Fibroblast of lung (primary cell): Measurements from ENCODE around the gene PGAM5.

Experiments
- EZH2 ChIP-seq: IDR thresholded peaks from 2 replicates; pipeline ENCODE4 v1.5.1; 2012; ENCODE audit warnings: low read length, control low read depth, mild to moderate bottlenecking; ENCODE audit errors: missing control alignments
- TF ChIP-seq, protein P1 (sequence below), 2 donors: IDR thresholded peaks in 1 of 2; conservative IDR thresholded peaks in 1 of 2; 1 replicate in 1 of 2; 2 replicates in 1 of 2; pipeline ENCODE4 v1.5.1; 2011 to 2012; ENCODE audit warnings: low read length in 2 of 2, control low read depth in 1 of 2, inconsistent platforms in 1 of 2, low read depth in 1 of 2, mild to moderate bottlenecking in 1 of 2

GRCh38 chr12:132715874-132716273, 5.2 kb downstream of the PGAM5 start:
- TF ChIP-seq, protein P1, sequence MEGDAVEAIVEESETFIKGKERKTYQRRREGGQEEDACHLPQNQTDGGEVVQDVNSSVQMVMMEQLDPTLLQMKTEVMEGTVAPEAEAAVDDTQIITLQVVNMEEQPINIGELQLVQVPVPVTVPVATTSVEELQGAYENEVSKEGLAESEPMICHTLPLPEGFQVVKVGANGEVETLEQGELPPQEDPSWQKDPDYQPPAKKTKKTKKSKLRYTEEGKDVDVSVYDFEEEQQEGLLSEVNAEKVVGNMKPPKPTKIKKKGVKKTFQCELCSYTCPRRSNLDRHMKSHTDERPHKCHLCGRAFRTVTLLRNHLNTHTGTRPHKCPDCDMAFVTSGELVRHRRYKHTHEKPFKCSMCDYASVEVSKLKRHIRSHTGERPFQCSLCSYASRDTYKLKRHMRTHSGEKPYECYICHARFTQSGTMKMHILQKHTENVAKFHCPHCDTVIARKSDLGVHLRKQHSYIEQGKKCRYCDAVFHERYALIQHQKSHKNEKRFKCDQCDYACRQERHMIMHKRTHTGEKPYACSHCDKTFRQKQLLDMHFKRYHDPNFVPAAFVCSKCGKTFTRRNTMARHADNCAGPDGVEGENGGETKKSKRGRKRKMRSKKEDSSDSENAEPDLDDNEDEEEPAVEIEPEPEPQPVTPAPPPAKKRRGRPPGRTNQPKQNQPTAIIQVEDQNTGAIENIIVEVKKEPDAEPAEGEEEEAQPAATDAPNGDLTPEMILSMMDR (conservative IDR thresholded peaks at IDR 0.05 in 1 of 2, IDR thresholded peaks at IDR 0.05 in 1 of 2; ENCODE audit: low read depth in 1 of 2, low read length in 2 of 2): no peak
- no peak for TF ChIP-seq EZH2
